HFF-Myc (cell line): Measurements from ENCODE around the gene BICRAL.

Source experiments
- DNase-seq: peaks from one replicate; pipeline ENCODE4 v3.0.0-alpha.2; 2011; ENCODE audit warnings: low read depth; ENCODE audit errors: extremely low read depth
- H3K4me3 ChIP-seq: replicated peaks from 2 replicates; pipeline ENCODE4 v1.5.1; 2011; ENCODE audit warnings: low read depth, mild to moderate bottlenecking, control low read depth, low read length
- TF ChIP-seq, protein P1 (sequence below): IDR thresholded peaks from 2 replicates; pipeline ENCODE4 v1.5.1; 2012; ENCODE audit warnings: mild to moderate bottlenecking, low read depth, low read length, control low read depth; ENCODE audit errors: missing control alignments

Gene BICRAL

DNA sequence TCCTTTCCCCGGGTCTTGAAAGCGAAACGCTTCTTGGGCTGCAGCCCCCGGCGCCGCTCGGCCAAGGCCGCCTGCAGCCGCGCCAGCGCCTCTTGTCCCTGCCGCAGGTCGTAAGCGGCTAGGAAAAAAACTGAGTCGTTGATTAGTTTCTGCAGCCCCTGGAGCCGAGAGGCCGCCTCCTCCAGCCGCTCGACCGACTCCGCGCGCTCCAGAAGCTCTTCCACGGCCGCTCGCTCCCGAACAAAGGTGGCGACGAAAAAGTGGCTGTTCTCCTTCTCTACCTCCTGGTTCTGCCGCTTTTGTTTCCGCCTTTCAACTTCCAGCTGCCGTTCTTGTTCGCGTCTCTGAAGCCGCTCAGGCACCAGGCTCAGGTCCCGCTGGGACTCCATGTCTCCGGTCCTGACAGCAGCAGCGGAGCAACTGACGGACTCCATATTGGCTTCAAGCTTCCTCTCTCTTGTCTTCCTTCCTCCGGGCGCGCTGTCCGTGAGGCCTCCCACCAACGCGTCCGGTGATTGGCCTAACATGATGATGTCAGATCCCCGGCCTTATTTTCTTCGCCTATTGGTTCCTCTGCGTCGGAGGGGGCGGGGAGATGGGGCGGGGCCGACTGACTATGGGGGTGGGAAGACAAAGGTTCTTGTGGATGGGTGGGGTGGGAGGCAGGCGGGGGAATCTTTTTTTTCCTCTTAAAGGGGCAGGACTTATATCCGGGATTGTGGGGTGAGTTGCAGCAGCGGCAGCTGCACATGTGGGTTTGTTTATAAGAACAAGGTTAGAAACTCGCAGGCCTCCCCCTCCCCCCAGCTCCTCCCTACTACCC lies 36.0 kb upstream of the BICRAL start, which contains the start of gene TBCC:
Gene TBCC (minus strand): TSS at position 464 of the 823 bp plus-strand sequence. CDS start 30 bp downstream, at position 434.
- peak within 1 kb of the TSS; percentile 97 for H3K4me3 ChIP-seq
- TF ChIP-seq, protein P1, sequence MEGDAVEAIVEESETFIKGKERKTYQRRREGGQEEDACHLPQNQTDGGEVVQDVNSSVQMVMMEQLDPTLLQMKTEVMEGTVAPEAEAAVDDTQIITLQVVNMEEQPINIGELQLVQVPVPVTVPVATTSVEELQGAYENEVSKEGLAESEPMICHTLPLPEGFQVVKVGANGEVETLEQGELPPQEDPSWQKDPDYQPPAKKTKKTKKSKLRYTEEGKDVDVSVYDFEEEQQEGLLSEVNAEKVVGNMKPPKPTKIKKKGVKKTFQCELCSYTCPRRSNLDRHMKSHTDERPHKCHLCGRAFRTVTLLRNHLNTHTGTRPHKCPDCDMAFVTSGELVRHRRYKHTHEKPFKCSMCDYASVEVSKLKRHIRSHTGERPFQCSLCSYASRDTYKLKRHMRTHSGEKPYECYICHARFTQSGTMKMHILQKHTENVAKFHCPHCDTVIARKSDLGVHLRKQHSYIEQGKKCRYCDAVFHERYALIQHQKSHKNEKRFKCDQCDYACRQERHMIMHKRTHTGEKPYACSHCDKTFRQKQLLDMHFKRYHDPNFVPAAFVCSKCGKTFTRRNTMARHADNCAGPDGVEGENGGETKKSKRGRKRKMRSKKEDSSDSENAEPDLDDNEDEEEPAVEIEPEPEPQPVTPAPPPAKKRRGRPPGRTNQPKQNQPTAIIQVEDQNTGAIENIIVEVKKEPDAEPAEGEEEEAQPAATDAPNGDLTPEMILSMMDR: no peak
- peak; percentile 95 for DNase-seq

DNA sequence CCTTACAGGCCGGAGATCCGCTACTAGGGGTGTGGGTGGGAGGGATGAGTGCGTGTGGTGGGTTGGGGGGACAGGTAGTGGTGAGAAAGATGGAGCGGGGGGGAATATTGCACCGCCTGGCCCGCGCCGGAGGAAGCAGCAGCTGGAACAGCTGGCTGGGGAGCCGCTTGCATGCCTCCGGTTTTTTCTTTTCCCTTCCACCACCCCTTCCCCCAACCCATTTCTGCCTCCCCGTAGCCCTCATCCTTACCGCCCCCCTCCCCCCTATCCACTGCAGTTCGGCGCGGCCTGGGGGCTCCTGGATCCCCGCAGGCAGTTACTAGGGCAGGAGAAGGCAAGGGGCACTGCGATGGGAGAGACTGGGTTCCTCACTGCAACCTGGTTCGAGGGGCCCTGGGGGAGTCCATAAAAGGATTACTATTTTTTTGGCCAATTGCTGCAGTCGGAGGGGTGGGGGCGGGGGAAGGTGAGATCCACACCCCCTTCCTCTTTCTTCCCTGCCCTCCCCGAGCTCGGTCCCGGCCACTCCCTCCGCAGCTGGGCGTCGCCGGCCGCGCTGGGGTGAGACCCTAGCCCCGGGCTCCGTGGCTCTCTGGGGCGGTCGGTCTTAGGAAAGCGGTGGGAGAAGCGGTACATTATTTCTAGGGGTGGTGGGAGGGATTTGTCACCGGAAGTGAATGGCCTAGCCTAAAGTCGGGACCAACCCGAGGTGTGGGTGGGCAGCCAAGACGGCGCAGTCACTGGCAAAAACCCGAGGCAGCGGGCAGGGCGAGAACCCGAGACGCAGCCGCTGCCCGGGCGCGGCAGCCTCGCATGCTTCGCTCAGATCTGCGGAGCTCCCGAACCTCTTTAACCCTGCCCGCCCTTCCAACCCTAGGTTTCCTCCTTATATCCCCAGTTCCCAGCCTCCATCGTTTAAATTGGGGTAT lies 35.1 kb upstream of the BICRAL start:
- TF ChIP-seq, protein P1: no peak
- peak; percentile 85 for DNase-seq
- peak overlapping the region; percentile 97 for H3K4me3 ChIP-seq

DNA sequence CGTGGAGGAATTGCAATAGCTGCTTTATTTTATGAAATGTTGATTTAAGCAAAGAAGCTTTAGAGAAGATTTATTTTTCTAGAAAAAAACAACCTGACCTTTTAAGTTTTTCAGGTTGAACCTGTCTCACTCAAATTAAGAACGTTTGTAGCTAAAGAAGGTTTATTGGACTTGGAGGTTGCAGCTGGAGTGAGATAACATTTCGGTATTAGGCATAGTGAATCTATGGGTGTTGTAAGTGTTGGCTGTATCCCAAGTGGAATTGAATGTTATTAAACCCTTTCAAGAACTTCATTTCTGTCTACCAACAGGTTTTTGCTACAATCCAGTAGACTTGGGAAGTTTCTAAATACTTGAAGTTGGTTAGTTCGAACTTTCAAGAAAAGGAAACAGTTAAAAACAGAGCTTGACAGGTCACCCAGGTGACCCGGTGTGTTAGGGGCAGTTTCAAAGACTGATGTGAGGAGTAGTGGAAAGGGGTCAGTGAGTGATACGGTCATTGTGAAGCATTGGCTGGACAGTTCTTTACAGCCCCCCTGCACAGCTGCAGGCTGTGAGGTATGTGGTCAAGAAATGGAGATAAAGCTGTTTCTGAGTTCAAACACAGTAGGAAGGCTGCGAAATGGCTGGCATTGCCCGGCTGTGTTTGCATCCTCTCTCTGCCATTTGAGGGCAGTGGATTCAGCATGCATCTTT lies 33.5 kb upstream of the BICRAL start:
- TF ChIP-seq, protein P1: no peak
- H3K4me3 ChIP-seq: no peak overlapping the region
- no peak for DNase-seq

DNA sequence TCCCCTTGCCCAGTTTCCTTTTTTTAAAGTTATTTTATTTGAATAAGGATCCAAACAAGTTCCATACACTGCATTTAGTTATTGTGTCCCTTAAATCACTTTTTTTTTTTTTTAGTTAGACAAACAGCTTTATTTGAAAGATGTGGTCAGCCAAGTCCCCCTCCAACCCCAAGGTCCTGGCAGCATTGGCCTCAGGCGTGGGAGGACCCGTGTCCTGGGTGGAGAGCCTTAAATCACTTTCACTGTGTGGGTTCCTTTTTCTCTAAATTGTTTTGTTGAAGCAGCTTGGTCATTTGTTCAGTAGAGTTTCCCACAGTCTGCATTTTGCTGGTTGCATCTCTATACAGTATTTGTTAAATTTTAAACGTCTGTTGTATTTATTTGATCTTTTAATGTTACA lies 30.8 kb upstream of the BICRAL start:
- H3K4me3 ChIP-seq: no peak overlapping the region
- no peak for DNase-seq
- TF ChIP-seq, protein P1: no peak

DNA sequence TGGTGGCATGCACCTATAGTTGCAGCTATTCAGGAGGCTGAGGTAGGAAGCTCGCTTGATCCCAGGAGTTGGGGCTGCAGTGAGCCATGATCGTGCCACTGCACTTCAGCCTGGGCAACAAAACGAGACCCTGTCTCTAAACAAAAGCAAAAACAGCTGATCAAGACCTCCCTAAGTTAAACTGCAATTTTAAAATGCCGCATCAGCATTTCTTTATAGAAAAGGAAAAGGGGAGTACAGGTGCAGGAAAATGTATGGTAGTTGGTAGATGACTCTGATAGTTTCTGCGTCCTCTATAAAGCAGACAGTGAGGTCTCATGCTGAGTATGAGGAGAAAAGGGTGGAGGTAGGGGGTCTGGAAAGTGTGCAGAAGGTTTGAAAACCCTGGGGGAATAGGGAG lies 27.1 kb upstream of the BICRAL start:
- TF ChIP-seq, protein P1: no peak
- DNase-seq: no peak
- no peak overlapping the region for H3K4me3 ChIP-seq

DNA sequence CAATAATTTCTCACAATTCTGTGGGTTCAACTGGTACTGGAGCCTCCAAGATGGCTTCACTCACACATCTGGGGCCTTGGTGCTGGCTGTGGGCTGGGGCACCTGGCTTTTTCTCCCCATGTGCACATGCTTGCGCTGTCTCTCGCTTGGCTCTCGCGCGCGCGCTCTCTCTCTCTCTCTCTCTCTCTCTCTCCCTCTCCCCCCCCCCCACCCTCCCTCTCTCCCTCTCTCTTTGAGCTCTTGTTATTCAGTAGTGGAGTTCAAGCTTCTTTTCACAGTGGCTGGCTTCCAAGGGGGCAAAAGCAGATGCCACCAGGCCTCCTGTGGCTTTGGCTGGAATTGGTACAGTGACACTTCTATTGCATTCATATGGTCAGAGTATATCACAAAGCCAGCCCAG lies 25.1 kb upstream of the BICRAL start:
- DNase-seq: no peak
- H3K4me3 ChIP-seq: no peak overlapping the region
- TF ChIP-seq, protein P1: no peak
